Breast epithelium (tissue), 3 donors: Measurements from ENCODE around the gene CLK3.
"Not testable (repeated sequence)": the region's sequence is repeated elsewhere in the genome, so short reads cannot be mapped to it uniquely, and the experiment has no call there.

Source experiments
- POLR2AphosphoS5 ChIP-seq, 3 donors: sonication (generic); formaldehyde crosslinking; IDR thresholded peaks; one replicate each; pipeline ENCODE4 v1.6.1; 2017; ENCODE audit warnings: antibody characterized with exemption in 3 of 3
- TF ChIP-seq, protein P1 (sequence below), 3 donors: fragments of 450-650 bp; IDR thresholded peaks; one replicate each; pipeline ENCODE4 v1.5.1; 2016 to 2017; ENCODE audit warnings: antibody characterized with exemption in 3 of 3, mild to moderate bottlenecking in 3 of 3, moderate library complexity in 3 of 3

GRCh38 chr15:74629696-74630095, 14.1 kb downstream of the CLK3 start:
- TF ChIP-seq, protein P1, sequence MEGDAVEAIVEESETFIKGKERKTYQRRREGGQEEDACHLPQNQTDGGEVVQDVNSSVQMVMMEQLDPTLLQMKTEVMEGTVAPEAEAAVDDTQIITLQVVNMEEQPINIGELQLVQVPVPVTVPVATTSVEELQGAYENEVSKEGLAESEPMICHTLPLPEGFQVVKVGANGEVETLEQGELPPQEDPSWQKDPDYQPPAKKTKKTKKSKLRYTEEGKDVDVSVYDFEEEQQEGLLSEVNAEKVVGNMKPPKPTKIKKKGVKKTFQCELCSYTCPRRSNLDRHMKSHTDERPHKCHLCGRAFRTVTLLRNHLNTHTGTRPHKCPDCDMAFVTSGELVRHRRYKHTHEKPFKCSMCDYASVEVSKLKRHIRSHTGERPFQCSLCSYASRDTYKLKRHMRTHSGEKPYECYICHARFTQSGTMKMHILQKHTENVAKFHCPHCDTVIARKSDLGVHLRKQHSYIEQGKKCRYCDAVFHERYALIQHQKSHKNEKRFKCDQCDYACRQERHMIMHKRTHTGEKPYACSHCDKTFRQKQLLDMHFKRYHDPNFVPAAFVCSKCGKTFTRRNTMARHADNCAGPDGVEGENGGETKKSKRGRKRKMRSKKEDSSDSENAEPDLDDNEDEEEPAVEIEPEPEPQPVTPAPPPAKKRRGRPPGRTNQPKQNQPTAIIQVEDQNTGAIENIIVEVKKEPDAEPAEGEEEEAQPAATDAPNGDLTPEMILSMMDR (IDR thresholded peaks at IDR 0.05) = not testable (repeated sequence)
- not testable (repeated sequence) for TF ChIP-seq POLR2AphosphoS5 (IDR thresholded peaks at IDR 0.05)
